PC-3 (cell line): Measurements from ENCODE around the gene ABCA8.

Experiments used
- CTCF ChIP-seq: fragments of 300-600 bp; sonication (generic); conservative IDR thresholded peaks from 2 replicates; pipeline ENCODE4 v1.5.1; 2017; ENCODE audit warnings: antibody characterized with exemption, low read depth, mild to moderate bottlenecking, low read length
- EZH2 ChIP-seq: fragments of 300-600 bp; sonication (generic); IDR thresholded peaks from one replicate; pipeline ENCODE4 v1.6.1; 2017; ENCODE audit warnings: antibody characterized with exemption, mild to moderate bottlenecking, low read length; ENCODE audit not compliant: unreplicated experiment
- EZH2phosphoT487 ChIP-seq: fragments of 300-600 bp; sonication (generic); IDR thresholded peaks from 2 replicates; pipeline ENCODE4 v1.6.1; 2018; ENCODE audit warnings: mild to moderate bottlenecking, antibody characterized with exemption, low read length, borderline replicate concordance

- TF ChIP-seq CTCF = no peak
- TF ChIP-seq EZH2phosphoT487 = no peak
- no peak for TF ChIP-seq EZH2
Measured at GRCh38 chr17:68892658-68893057, 62.5 kb downstream of the ABCA8 start.
